GM19240 (cell line): Measurements from ENCODE around the gene ZSCAN2.

Source experiments
- DNase-seq: peaks from one replicate; pipeline ENCODE4 v3.0.0; 2011; ENCODE audit warnings: low spot score; ENCODE audit not compliant: insufficient read length

ZSCAN2 gene

GRCh38 chr15:84598250-84598649 lies 2.6 kb upstream of the ZSCAN2 start:
- DNase-seq = no peak

- no peak for DNase-seq
These were observed 1.8 kb upstream of the ZSCAN2 start for GRCh38 chr15:84598993-84599392.

GRCh38 chr15:84599906-84600305 lies 903 bp upstream of the ZSCAN2 start:
- no peak for DNase-seq

GRCh38 chr15:84600331-84600686 lies 500 bp upstream of the ZSCAN2 start:
- no peak for DNase-seq

- no peak for DNase-seq
These were observed 688 bp downstream of the ZSCAN2 start for GRCh38 chr15:84601555-84601838.

GRCh38 chr15:84603630-84604379 lies 3.0 kb downstream of the ZSCAN2 start:
- no peak for DNase-seq

- no peak for DNase-seq
These were observed 4.2 kb downstream of the ZSCAN2 start for GRCh38 chr15:84604826-84605553.

GRCh38 chr15:84605554-84605882 lies 4.7 kb downstream of the ZSCAN2 start:
- DNase-seq = no peak

- no peak for DNase-seq
These were observed 5.9 kb downstream of the ZSCAN2 start for GRCh38 chr15:84606653-84607120.

- no peak for DNase-seq
These were observed 8.0 kb downstream of the ZSCAN2 start for GRCh38 chr15:84608707-84609284.

GRCh38 chr15:84609818-84610525 lies 9.2 kb downstream of the ZSCAN2 start:
- DNase-seq = no peak

- DNase-seq = no peak
These were observed 10.8 kb downstream of the ZSCAN2 start for GRCh38 chr15:84611631-84612030.

- no peak for DNase-seq
These were observed 15.4 kb downstream of the ZSCAN2 start for GRCh38 chr15:84616235-84616634.

- no peak for DNase-seq
These were observed 19.8 kb downstream of the ZSCAN2 start for GRCh38 chr15:84620626-84621025.

- no peak for DNase-seq
These were observed 20.7 kb downstream of the ZSCAN2 start for GRCh38 chr15:84621358-84621979.

- no peak for DNase-seq
These were observed 23.6 kb downstream of the ZSCAN2 start for GRCh38 chr15:84624359-84624758.

- no peak for DNase-seq
These were observed 24.3 kb downstream of the ZSCAN2 start for GRCh38 chr15:84625123-84625522.

- no peak for DNase-seq
These were observed 28.2 kb downstream of the ZSCAN2 start for GRCh38 chr15:84629033-84629432.

- DNase-seq = no peak
These were observed 31.0 kb downstream of the ZSCAN2 start for GRCh38 chr15:84631706-84632272.

- no peak for DNase-seq
These were observed 32.8 kb downstream of the ZSCAN2 start for GRCh38 chr15:84633311-84634227.
